Skeletal muscle tissue (tissue), 4 donors: ENCODE results near the gene MESP1. TPM values are rescaled to one million over a fixed set of nuclear protein-coding genes. Genes with fewer than 3 reads are reported as not detected.

Source experiments
- H3K27ac ChIP-seq: one replicate; pipeline ENCODE4 v1.7.0; 2013; ENCODE audit warnings: mild to moderate bottlenecking, low read depth, low read length, inconsistent platforms
- H3K27me3 ChIP-seq, 3 donors: one replicate each; pipeline ENCODE4 v1.7.0; 2013; ENCODE audit warnings: low read length in 3 of 3; ENCODE audit not compliant: control insufficient read depth in 3 of 3, insufficient read depth in 3 of 3
- H3K36me3 ChIP-seq, 3 donors: one replicate each; pipeline ENCODE4 v1.7.0; 2013; ENCODE audit warnings: low read length in 3 of 3; ENCODE audit not compliant: control insufficient read depth in 3 of 3, insufficient read depth in 3 of 3
- H3K4me1 ChIP-seq, 3 donors: one replicate each; pipeline ENCODE4 v1.7.0; 2013; ENCODE audit warnings: low read length in 3 of 3, mild to moderate bottlenecking in 3 of 3; ENCODE audit not compliant: control insufficient read depth in 3 of 3, insufficient read depth in 3 of 3
- H3K4me3 ChIP-seq, 3 donors: one replicate each; pipeline ENCODE4 v1.7.0; 2013; ENCODE audit warnings: low read length in 3 of 3
- H3K9ac ChIP-seq, 3 donors: one replicate each; pipeline ENCODE4 v1.7.0; 2013; ENCODE audit warnings: low read length in 3 of 3, mild to moderate bottlenecking in 3 of 3, moderate library complexity in 2 of 3, low read depth in 1 of 3
- H3K9me3 ChIP-seq, 3 donors: one replicate each; pipeline ENCODE4 v1.7.0; 2013; ENCODE audit warnings: low read length in 3 of 3; ENCODE audit not compliant: control insufficient read depth in 3 of 3
- total RNA-seq: library from RNA; depleted of rRNA; stranded (reverse); fragments of >200 nt; gene quantifications from one replicate; pipeline ENCODE4 v1.2.3, GENCODE V29; 2014
- donor health status: Osteomylitis.

The MESP1 gene
- total RNA-seq, 1 donor from 2014 or later: 0.52 TPM

- Histone ChIP-seq H3K27ac (no peak overlapping the region), H3K4me3 (no peak overlapping the region), H3K9ac (no peak overlapping the region), H3K27me3 (peaks cover 0 to 7% (median 2%) of the 10 kb centered on the region in 3 donors), H3K36me3 (no peaks in the 10 kb centered on the region), H3K9me3 (no peaks in the 10 kb centered on the region), H3K4me1 (peaks cover 2 to 8% (median 6%) of the 10 kb centered on the region in 3 donors)
These were observed 18.4 kb downstream of the MESP1 start for GRCh38 chr15:89732451-89733172.

GRCh38 chr15:89731275-89731674 is 19.8 kb downstream of the MESP1 start:
- no peaks in the 10 kb centered on the region for H3K36me3 ChIP-seq
- H3K4me1 ChIP-seq: peaks cover 2 to 8% (median 6%) of the 10 kb centered on the region in 3 donors
- no peak overlapping the region for H3K9ac ChIP-seq
- H3K27ac ChIP-seq: no peak overlapping the region
- no peak overlapping the region for H3K4me3 ChIP-seq
- H3K9me3 ChIP-seq: no peaks in the 10 kb centered on the region
- H3K27me3 ChIP-seq: peaks cover 0 to 7% (median 2%) of the 10 kb centered on the region in 3 donors

GRCh38 chr15:89728254-89728653 is 22.8 kb downstream of the MESP1 start:
- Histone ChIP-seq H3K9ac (no peak overlapping the region), H3K4me3 (no peak overlapping the region), H3K4me1 (peaks cover 2 to 8% (median 6%) of the 10 kb centered on the region in 3 donors), H3K27me3 (peaks cover 0 to 4% (median 0%) of the 10 kb centered on the region in 3 donors), H3K27ac (no peak overlapping the region), H3K36me3 (no peaks in the 10 kb centered on the region), H3K9me3 (peaks cover 0 to 4% (median 0%) of the 10 kb centered on the region in 3 donors)

GRCh38 chr15:89725064-89725463 is 26.0 kb downstream of the MESP1 start:
- peaks cover 0 to 5% (median 0%) of the 10 kb centered on the region in 3 donors for H3K27me3 ChIP-seq
- H3K27ac ChIP-seq: no peak overlapping the region
- peaks cover 2 to 8% (median 6%) of the 10 kb centered on the region in 3 donors for H3K4me1 ChIP-seq
- H3K9ac ChIP-seq: no peak overlapping the region
- peaks cover 0 to 4% (median 0%) of the 10 kb centered on the region in 3 donors for H3K9me3 ChIP-seq
- H3K4me3 ChIP-seq: no peak overlapping the region
- H3K36me3 ChIP-seq: no peaks in the 10 kb centered on the region

- Histone ChIP-seq H3K27ac (no peak overlapping the region), H3K27me3 (peaks cover 0 to 5% (median 0%) of the 10 kb centered on the region in 3 donors), H3K4me1 (peaks cover 2 to 8% (median 6%) of the 10 kb centered on the region in 3 donors), H3K36me3 (no peaks in the 10 kb centered on the region), H3K9me3 (peaks cover 0 to 4% (median 0%) of the 10 kb centered on the region in 3 donors), H3K4me3 (no peak overlapping the region), H3K9ac (no peak overlapping the region)
These were observed 26.4 kb downstream of the MESP1 start for GRCh38 chr15:89724621-89725020.

GRCh38 chr15:89723031-89723430 is 28.0 kb downstream of the MESP1 start:
- no peak overlapping the region for H3K9ac ChIP-seq
- peaks cover 0 to under 1% (median under 1%) of the 10 kb centered on the region in 3 donors for H3K4me1 ChIP-seq
- H3K9me3 ChIP-seq: peaks cover 0 to 4% (median 0%) of the 10 kb centered on the region in 3 donors
- H3K4me3 ChIP-seq: no peak overlapping the region
- H3K27ac ChIP-seq: no peak overlapping the region
- peaks cover 0 to 5% (median 0%) of the 10 kb centered on the region in 3 donors for H3K27me3 ChIP-seq
- no peaks in the 10 kb centered on the region for H3K36me3 ChIP-seq

- Histone ChIP-seq H3K4me3 (no peak overlapping the region), H3K27me3 (no peaks in the 10 kb centered on the region), H3K27ac (no peak overlapping the region), H3K36me3 (no peaks in the 10 kb centered on the region), H3K9ac (no peak overlapping the region), H3K4me1 (no peaks in the 10 kb centered on the region), H3K9me3 (no peaks in the 10 kb centered on the region)
These were observed 36.3 kb downstream of the MESP1 start for GRCh38 chr15:89714775-89715174.

- Histone ChIP-seq H3K9ac (no peak overlapping the region), H3K27me3 (no peaks in the 10 kb centered on the region), H3K36me3 (no peaks in the 10 kb centered on the region), H3K27ac (no peak overlapping the region), H3K9me3 (no peaks in the 10 kb centered on the region), H3K4me3 (no peak overlapping the region), H3K4me1 (no peaks in the 10 kb centered on the region)
These were observed 43.5 kb downstream of the MESP1 start for GRCh38 chr15:89707577-89707976.

- H3K36me3 ChIP-seq: no peaks in the 10 kb centered on the region
- H3K4me3 ChIP-seq: no peak overlapping the region
- no peaks in the 10 kb centered on the region for H3K9me3 ChIP-seq
- H3K27me3 ChIP-seq: peaks cover 0 to 9% (median 3%) of the 10 kb centered on the region in 3 donors
- no peak overlapping the region for H3K9ac ChIP-seq
- no peaks in the 10 kb centered on the region for H3K4me1 ChIP-seq
- H3K27ac ChIP-seq: no peak overlapping the region
These were observed 46.6 kb downstream of the MESP1 start for GRCh38 chr15:89704411-89704810.
